GM23338 (cell line): ENCODE measurements around the gene AIF1L. TPM values are rescaled to one million over a fixed set of nuclear protein-coding genes. Genes with fewer than 3 reads are reported as not detected.

Experiments
- ATAC-seq: fragments of 200-7000 bp; cut with Tn5 transposase; 3 replicates; pipeline ENCODE4 v1.9.1; 2020
- DNase-seq: peaks from one replicate; pipeline ENCODE4 v3.0.0-alpha.2; 2015; ENCODE audit warnings: low spot score
- H2AFZ ChIP-seq: fragments of 200-600 bp; sonication (generic); 2 replicates; pipeline ENCODE4 v1.8.0; 2016; ENCODE audit warnings: antibody characterized with exemption, mild to moderate bottlenecking, moderate library complexity
- H3F3A ChIP-seq: fragments of 200-600 bp; sonication (generic); replicated peaks from 2 replicates; pipeline ENCODE4 v1.8.0; 2017; ENCODE audit warnings: antibody characterized with exemption, mixed run types, low read depth
- H3K27ac ChIP-seq: fragments of 200-600 bp; sonication (generic); 2 replicates; pipeline ENCODE4 v1.6.1; 2016; ENCODE audit warnings: low read depth
- H3K27me3 ChIP-seq: fragments of 200-600 bp; sonication (generic); 2 replicates; pipeline ENCODE4 v1.8.0; 2016; ENCODE audit warnings: mild to moderate bottlenecking, mixed run types, moderate library complexity; ENCODE audit not compliant: insufficient read depth
- H3K36me3 ChIP-seq: fragments of 200-600 bp; sonication (generic); 2 replicates; pipeline ENCODE4 v1.8.0; 2016; ENCODE audit warnings: mild to moderate bottlenecking; ENCODE audit not compliant: insufficient read depth
- H3K4me1 ChIP-seq: fragments of 200-600 bp; sonication (generic); 2 replicates; pipeline ENCODE4 v1.8.0; 2016; ENCODE audit warnings: mild to moderate bottlenecking, moderate library complexity; ENCODE audit not compliant: insufficient read depth
- H3K4me2 ChIP-seq: fragments of 200-600 bp; sonication (generic); 2 replicates; pipeline ENCODE4 v1.7.1; 2017; ENCODE audit warnings: mixed run types
- H3K4me3 ChIP-seq: fragments of 200-600 bp; sonication (generic); 2 replicates; pipeline ENCODE4 v1.6.1; 2016; ENCODE audit warnings: mixed run types
- H3K79me2 ChIP-seq: fragments of 200-600 bp; sonication (generic); replicated peaks from 2 replicates; pipeline ENCODE4 v1.8.0; 2017; ENCODE audit warnings: mild to moderate bottlenecking; ENCODE audit not compliant: insufficient read depth
- H3K9me2 ChIP-seq: fragments of 200-600 bp; sonication (generic); 2 replicates; pipeline ENCODE4 v1.8.0; 2017; ENCODE audit not compliant: insufficient read depth
- H4K20me1 ChIP-seq: fragments of 200-600 bp; sonication (generic); replicated peaks from 2 replicates; pipeline ENCODE4 v1.8.0; 2017; ENCODE audit warnings: mild to moderate bottlenecking; ENCODE audit not compliant: insufficient read depth
- H3K27ac Mint-ChIP-seq: 2 replicates; pipeline ENCODE4 v1.8.0; 2020; ENCODE audit warnings: inconsistent platforms, mild to moderate bottlenecking, moderate library complexity, mixed read lengths
- H3K27me3 Mint-ChIP-seq: 3 replicates; pipeline ENCODE4 v1.8.0; 2022; ENCODE audit warnings: low read depth, mild to moderate bottlenecking, moderate library complexity, mixed read lengths, inconsistent platforms; ENCODE audit not compliant: insufficient read depth, poor library complexity
- H3K36me3 Mint-ChIP-seq: 3 replicates; pipeline ENCODE4 v1.8.0; 2021; ENCODE audit warnings: low read depth, mild to moderate bottlenecking, inconsistent platforms, moderate library complexity, mixed read lengths
- H3K4me1 Mint-ChIP-seq: 3 replicates; pipeline ENCODE4 v1.8.0; 2020; ENCODE audit warnings: mild to moderate bottlenecking, inconsistent platforms, mixed read lengths
- H3K4me3 Mint-ChIP-seq: 3 replicates; pipeline ENCODE4 v1.8.0; 2021; ENCODE audit warnings: moderate library complexity, mild to moderate bottlenecking, inconsistent platforms, mixed read lengths
- H3K9me3 Mint-ChIP-seq: 3 replicates; pipeline ENCODE4 v1.8.0; 2020; ENCODE audit warnings: moderate library complexity, mild to moderate bottlenecking, inconsistent platforms, mixed read lengths
- CREB1 ChIP-seq: fragments of 250-450 bp; sonication (Bioruptor Pico); IDR thresholded peaks from 2 replicates; pipeline ENCODE4 v1.5.0; 2020; ENCODE audit warnings: low read depth, mild to moderate bottlenecking, moderate library complexity
- CTCF ChIP-seq, 2 experiments: fragments of 200-600 bp in 1 of 2; sonication (generic) in 1 of 2; conservative IDR thresholded peaks; 2 replicates each; pipeline versions ENCODE4 v1.5.1 to v1.6.1; 2016 to 2017; ENCODE audit warnings: antibody characterized with exemption in 2 of 2, low read depth in 2 of 2, mild to moderate bottlenecking in 2 of 2, moderate library complexity in 1 of 2
- ETS1 ChIP-seq: IDR thresholded peaks from 2 replicates; pipeline ENCODE4 v1.6.1; 2016; ENCODE audit warnings: antibody characterized with exemption
- EZH2 ChIP-seq: fragments of 200-600 bp; sonication (generic); IDR thresholded peaks from one replicate; pipeline ENCODE4 v1.8.0; 2017; ENCODE audit warnings: antibody characterized with exemption, mild to moderate bottlenecking, low read depth; ENCODE audit not compliant: unreplicated experiment
- EZH2phosphoT487 ChIP-seq: fragments of 200-600 bp; sonication (generic); IDR thresholded peaks from one replicate; pipeline ENCODE4 v1.8.1; 2018; ENCODE audit warnings: antibody characterized with exemption; ENCODE audit not compliant: unreplicated experiment
- JUNB ChIP-seq: IDR thresholded peaks from one replicate; pipeline ENCODE4 v1.6.1; 2016; ENCODE audit warnings: antibody characterized with exemption; ENCODE audit not compliant: unreplicated experiment
- NANOG ChIP-seq: IDR thresholded peaks from 2 replicates; pipeline ENCODE4 v1.6.1; 2016; ENCODE audit warnings: antibody characterized with exemption, borderline replicate concordance
- POLR2AphosphoS5 ChIP-seq: IDR thresholded peaks from 2 replicates; pipeline ENCODE4 v1.6.1; 2016; ENCODE audit warnings: antibody characterized with exemption, low read depth
- REST ChIP-seq: IDR thresholded peaks from one replicate; pipeline ENCODE4 v1.6.1; 2018; ENCODE audit warnings: antibody characterized with exemption; ENCODE audit not compliant: unreplicated experiment
- STAT1 ChIP-seq: IDR thresholded peaks from one replicate; pipeline ENCODE4 v1.6.1; 2016; ENCODE audit warnings: antibody characterized with exemption; ENCODE audit not compliant: unreplicated experiment
- ZNF114 ChIP-seq: fragments of 250-450 bp; sonication (Bioruptor Pico); IDR thresholded peaks from 2 replicates; pipeline ENCODE4 v1.5.0; 2020; ENCODE audit warnings: mild to moderate bottlenecking, moderate library complexity
- ZNF331 ChIP-seq: fragments of 250-450 bp; sonication (Bioruptor Pico); IDR thresholded peaks from 2 replicates; pipeline ENCODE4 v1.5.0; 2020; ENCODE audit warnings: low read depth, mild to moderate bottlenecking, moderate library complexity
- ZNF462 ChIP-seq: fragments of 250-450 bp; sonication (Bioruptor Pico); IDR thresholded peaks from 2 replicates; pipeline ENCODE4 v1.5.0; 2020; ENCODE audit warnings: mild to moderate bottlenecking, moderate library complexity
- polyA plus RNA-seq: library from polyadenylated mRNA; unstranded; fragments of >200 nt; fragmentation: Nextera tagmentation; extraction: Ambion mirVana; gene quantifications from 2 replicates; pipeline ENCODE4 v1.2.1, GENCODE V29; 2016
- total RNA-seq: library from RNA; depleted of rRNA; stranded (reverse); fragments of >200 nt; shearing (Covaris generic); gene quantifications from 2 replicates; pipeline ENCODE4 v1.2.3, GENCODE V29; 2014

Gene AIF1L
- total and polyA plus RNA-seq, 2 experiments from 2014 or later, result 76.4 to 87.8 TPM

GRCh38 chr9:131084661-131085369 lies 11.5 kb upstream of the AIF1L start:
- Mint-ChIP-seq H3K4me1 (no peaks in the 10 kb centered on the region; the same call in 2 of the 3 replicates), H3K27me3 (peaks cover 5% of the 10 kb centered on the region), H3K4me3 (no peak overlapping the region), H3K9me3 (no peaks in the 10 kb centered on the region), H3K27ac (no peak overlapping the region), H3K36me3 (no peaks in the 10 kb centered on the region)
- Histone ChIP-seq H3F3A (0 out of 2 replicates have a peak, but pooled peaks cover 2% of the 10 kb centered on the region), H3K79me2 (no peaks in the 10 kb centered on the region), H3K4me2 (no peak overlapping the region), H2AFZ (no peak overlapping the region), H3K4me1 (no peaks in the 10 kb centered on the region), H3K27me3 (no peaks in the 10 kb centered on the region), H3K27ac (no peak overlapping the region), H3K4me3 (no peak overlapping the region), H3K9me2 (no peaks in the 10 kb centered on the region), H4K20me1 (no peaks in the 10 kb centered on the region), H3K36me3 (no peaks in the 10 kb centered on the region)
- DNase-seq (no peak), ATAC-seq (no peak)
- TF ChIP-seq ETS1 (no peak), ZNF462 (no peak), NANOG (no peak), JUNB (no peak), ZNF114 (CRISPR knock-in tag) (no peak), POLR2AphosphoS5 (no peak), ZNF331 (CRISPR knock-in tag) (no peak), REST (no peak), CREB1 (CRISPR knock-in tag) (no peak), EZH2 (no peak), EZH2phosphoT487 (no peak), CTCF (conservative IDR thresholded peaks at IDR 0.05; ENCODE audit: low read depth in 2 of 2) (no peak), STAT1 (no peak)
